Activated CD4-positive, CD25-positive, alpha-beta regulatory T cell treated with anti-CD3 and anti-CD28 coated beads, Interleukin-2, amount 50 U/mL, for 16 hours (primary cell): ENCODE data around the gene ZNF438.

Source experiments
- DNase-seq: peaks from one replicate; pipeline ENCODE4 v3.0.0-alpha.2; 2020; ENCODE audit warnings: low read depth, low spot score

The ZNF438 gene

GRCh38 chr10:31014161-31014875, 17.3 kb downstream of the ZNF438 start:
- no peak for DNase-seq

- DNase-seq, result no peak
These were observed 18.3 kb downstream of the ZNF438 start for GRCh38 chr10:31013331-31013730.

GRCh38 chr10:31011665-31012022, 20.0 kb downstream of the ZNF438 start:
- no peak for DNase-seq

GRCh38 chr10:31011017-31011664, 20.5 kb downstream of the ZNF438 start:
- DNase-seq, result no peak

GRCh38 chr10:31010062-31010461, 21.6 kb downstream of the ZNF438 start:
- DNase-seq, result no peak

GRCh38 chr10:31005895-31006294, 25.8 kb downstream of the ZNF438 start:
- no peak for DNase-seq

- no peak for DNase-seq
These were observed 27.0 kb downstream of the ZNF438 start for GRCh38 chr10:31004611-31005193.

GRCh38 chr10:31001740-31002139, 29.9 kb downstream of the ZNF438 start:
- DNase-seq, result no peak

- DNase-seq, result no peak
These were observed 30.8 kb downstream of the ZNF438 start for GRCh38 chr10:31000867-31001266.

GRCh38 chr10:31000071-31000782, 31.4 kb downstream of the ZNF438 start:
- no peak for DNase-seq

GRCh38 chr10:30999070-30999712, 32.5 kb downstream of the ZNF438 start:
- no peak for DNase-seq

- DNase-seq, result no peak
These were observed 34.0 kb downstream of the ZNF438 start for GRCh38 chr10:30997536-30998235.

- no peak for DNase-seq
These were observed 35.1 kb downstream of the ZNF438 start for GRCh38 chr10:30996481-30997005.

GRCh38 chr10:30995081-30995770, 36.4 kb downstream of the ZNF438 start:
- no peak for DNase-seq

GRCh38 chr10:30993155-30993554, 38.5 kb downstream of the ZNF438 start:
- DNase-seq, result no peak

GRCh38 chr10:30992681-30993080, 39.0 kb downstream of the ZNF438 start:
- DNase-seq, result no peak

- DNase-seq, result no peak
These were observed 40.0 kb downstream of the ZNF438 start for GRCh38 chr10:30991647-30992011.

- no peak for DNase-seq
These were observed 40.6 kb downstream of the ZNF438 start for GRCh38 chr10:30990971-30991646.

- no peak for DNase-seq
These were observed 41.3 kb downstream of the ZNF438 start for GRCh38 chr10:30990351-30990750.

- DNase-seq, result no peak
These were observed 42.7 kb downstream of the ZNF438 start for GRCh38 chr10:30988831-30989435.
